Mesenchymal stem cell (in vitro differentiated cells and primary cell): ENCODE data around the gene SUGT1.
"Not testable (repeated sequence)": the region's sequence is repeated elsewhere in the genome, so short reads cannot be mapped to it uniquely, and the experiment has no call there.

Experiments
- DNase-seq: peaks from one replicate; pipeline ENCODE4 v3.0.0-alpha.2; 2013
- H2AFZ ChIP-seq: one replicate; pipeline ENCODE4 v1.6.1; 2013; ENCODE audit warnings: low read depth, mild to moderate bottlenecking, control low read depth, inconsistent platforms, low read length, moderate library complexity
- H2AK5ac ChIP-seq: 2 replicates; pipeline ENCODE4 v1.6.1; 2013; ENCODE audit warnings: low read length, moderate library complexity, mild to moderate bottlenecking, inconsistent platforms; ENCODE audit not compliant: severe bottlenecking
- H2BK120ac ChIP-seq: one replicate; pipeline ENCODE4 v1.6.1; 2013; ENCODE audit warnings: low read depth, mild to moderate bottlenecking, inconsistent platforms, low read length, moderate library complexity
- H2BK12ac ChIP-seq, 2 experiments: one replicate each; pipeline ENCODE4 v1.6.1; 2013; ENCODE audit warnings: inconsistent platforms in 2 of 2, low read length in 2 of 2, mild to moderate bottlenecking in 2 of 2, moderate library complexity in 2 of 2, control low read depth in 1 of 2
- H2BK15ac ChIP-seq: one replicate; pipeline ENCODE4 v1.6.1; 2013; ENCODE audit warnings: mild to moderate bottlenecking, low read depth, inconsistent platforms; ENCODE audit not compliant: poor library complexity, severe bottlenecking
- H2BK5ac ChIP-seq: 2 replicates; pipeline ENCODE4 v1.6.1; 2013; ENCODE audit warnings: low read depth, mild to moderate bottlenecking, low read length, control low read depth, inconsistent platforms; ENCODE audit not compliant: poor library complexity, severe bottlenecking
- H3K14ac ChIP-seq, 2 experiments: one replicate each; pipeline ENCODE4 v1.6.1; 2013; ENCODE audit warnings: inconsistent platforms in 2 of 2, low read length in 2 of 2, control low read depth in 1 of 2, mild to moderate bottlenecking in 1 of 2, moderate library complexity in 1 of 2
- H3K18ac ChIP-seq, 2 experiments: one replicate each; pipeline ENCODE4 v1.6.1; 2013; ENCODE audit warnings: inconsistent platforms in 2 of 2, low read length in 2 of 2, control low read depth in 1 of 2, low read depth in 1 of 2, mild to moderate bottlenecking in 1 of 2
- H3K23ac ChIP-seq, 2 experiments: one replicate each; pipeline ENCODE4 v1.6.1; 2013; ENCODE audit warnings: inconsistent platforms in 2 of 2, low read length in 2 of 2, mild to moderate bottlenecking in 2 of 2, moderate library complexity in 2 of 2, control low read depth in 1 of 2
- H3K27ac ChIP-seq: 2 replicates; pipeline ENCODE4 v1.5.1; 2013; ENCODE audit warnings: mild to moderate bottlenecking, moderate library complexity, low read length, control low read depth, inconsistent platforms; ENCODE audit not compliant: poor library complexity, severe bottlenecking
- H3K27me3 ChIP-seq, 2 experiments: 2 replicates each; pipeline versions ENCODE4 v1.6.1 to v1.7.0; 2013; ENCODE audit warnings: low read length in 2 of 2, mild to moderate bottlenecking in 2 of 2, moderate library complexity in 2 of 2, control low read depth in 1 of 2, inconsistent platforms in 1 of 2; ENCODE audit not compliant: control insufficient read depth in 1 of 2, insufficient read depth in 1 of 2
- H3K36me3 ChIP-seq, 2 experiments: 2 replicates each; pipeline versions ENCODE4 v1.6.1 to v1.7.0; 2013; ENCODE audit warnings: low read length in 2 of 2, control low read depth in 1 of 2, inconsistent platforms in 1 of 2, low read depth in 1 of 2, mild to moderate bottlenecking in 1 of 2; ENCODE audit not compliant: insufficient read depth in 2 of 2, control insufficient read depth in 1 of 2
- H3K4ac ChIP-seq, 2 experiments: one replicate each; pipeline ENCODE4 v1.6.1; 2013; ENCODE audit warnings: inconsistent platforms in 2 of 2, low read length in 2 of 2, mild to moderate bottlenecking in 2 of 2, moderate library complexity in 2 of 2, control low read depth in 1 of 2, low read depth in 1 of 2
- H3K4me1 ChIP-seq: 2 replicates; pipeline ENCODE4 v1.6.1; 2013; ENCODE audit warnings: low read depth, low read length, control low read depth; ENCODE audit not compliant: control insufficient read depth, insufficient read depth
- H3K4me2 ChIP-seq: 2 replicates; pipeline ENCODE4 v1.6.1; 2013; ENCODE audit warnings: low read length, mild to moderate bottlenecking, inconsistent platforms; ENCODE audit not compliant: poor library complexity, severe bottlenecking
- H3K4me3 ChIP-seq, 2 experiments: 2 replicates each; pipeline versions ENCODE4 v1.5.1 to v1.7.0; 2013; ENCODE audit warnings: low read length in 2 of 2, mild to moderate bottlenecking in 2 of 2, control low read depth in 1 of 2, low read depth in 1 of 2; ENCODE audit not compliant: insufficient read depth in 1 of 2
- H3K79me1 ChIP-seq: replicated peaks from 2 replicates; pipeline ENCODE4 v1.6.1; 2013; ENCODE audit warnings: mild to moderate bottlenecking, control low read depth, low read length, inconsistent platforms; ENCODE audit not compliant: poor library complexity, severe bottlenecking
- H3K9ac ChIP-seq: 2 replicates; pipeline ENCODE4 v1.7.0; 2013; ENCODE audit warnings: mild to moderate bottlenecking, low read length, moderate library complexity
- H3K9me3 ChIP-seq: 2 replicates; pipeline ENCODE4 v1.7.0; 2013; ENCODE audit warnings: mild to moderate bottlenecking, low read length; ENCODE audit not compliant: control insufficient read depth
- H4K8ac ChIP-seq: one replicate; pipeline ENCODE4 v1.6.1; 2013; ENCODE audit warnings: inconsistent platforms, mild to moderate bottlenecking, low read length, moderate library complexity
- H4K91ac ChIP-seq: one replicate; pipeline ENCODE4 v1.6.1; 2013; ENCODE audit warnings: mild to moderate bottlenecking, low read length, inconsistent platforms
- WGBS: methylation state at CpG from one replicate; pipeline ENCODE4 v1.1.7; 2013; ENCODE audit warnings: mixed read lengths; 5-methylcytosine and 5-hydroxymethylcytosine counted together

The SUGT1 gene

GRCh38 chr13:52707375-52707774 is 54.7 kb downstream of the SUGT1 start:
- no peak overlapping the region for H3K14ac ChIP-seq
- H3K18ac ChIP-seq: no peak overlapping the region
- H3K27ac ChIP-seq: no peak overlapping the region
- H3K79me1 ChIP-seq: no peaks in the 10 kb centered on the region
- no peak overlapping the region for H2BK15ac ChIP-seq
- H2BK5ac ChIP-seq: no peak overlapping the region
- no peak overlapping the region for H3K4me2 ChIP-seq
- H3K27me3 ChIP-seq: no peaks in the 10 kb centered on the region
- no peak overlapping the region for H3K23ac ChIP-seq
- H2AFZ ChIP-seq: no peak overlapping the region
- no peaks in the 10 kb centered on the region for H3K9me3 ChIP-seq
- no peak overlapping the region for H2BK120ac ChIP-seq
- H3K4me3 ChIP-seq: no peak overlapping the region
- no peak overlapping the region for H4K8ac ChIP-seq
- no peak overlapping the region for H2BK12ac ChIP-seq
- no peak overlapping the region for H2AK5ac ChIP-seq
- H4K91ac ChIP-seq: no peak overlapping the region
- H3K36me3 ChIP-seq: peaks cover 0 to 3% of the 10 kb centered on the region in 2 experiments
- WGBS: 100% methylated on average over 1 of the region's 1 CpG
- no peak overlapping the region for H3K9ac ChIP-seq
- no peak for DNase-seq
- no peaks in the 10 kb centered on the region for H3K4me1 ChIP-seq
- no peak overlapping the region for H3K4ac ChIP-seq

- WGBS: 89% methylated on average over 10 of the region's 12 CpGs
Observed at GRCh38 chr13:52708266-52708665, 55.6 kb downstream of the SUGT1 start.

GRCh38 chr13:52711286-52711685 is 58.6 kb downstream of the SUGT1 start:
- H3K4me3 ChIP-seq: no peak overlapping the region
- no peak overlapping the region for H2BK12ac ChIP-seq
- no peak overlapping the region for H2AFZ ChIP-seq
- H3K27ac ChIP-seq: no peak overlapping the region
- no peak overlapping the region for H3K4me2 ChIP-seq
- no peak overlapping the region for H3K14ac ChIP-seq
- no peaks in the 10 kb centered on the region for H3K79me1 ChIP-seq
- no peak for DNase-seq
- H3K9ac ChIP-seq: no peak overlapping the region
- no peaks in the 10 kb centered on the region for H3K9me3 ChIP-seq
- H3K36me3 ChIP-seq: no peaks in the 10 kb centered on the region
- H2BK120ac ChIP-seq: no peak overlapping the region
- WGBS: 82% methylated on average over 2 of the region's 3 CpGs
- H2BK5ac ChIP-seq: no peak overlapping the region
- H3K23ac ChIP-seq: peak overlapping the region in 1 of 2 experiments; percentile 9
- H2BK15ac ChIP-seq: no peak overlapping the region
- H3K18ac ChIP-seq: no peak overlapping the region
- no peaks in the 10 kb centered on the region for H3K4me1 ChIP-seq
- H4K91ac ChIP-seq: no peak overlapping the region
- no peaks in the 10 kb centered on the region for H3K27me3 ChIP-seq
- H4K8ac ChIP-seq: no peak overlapping the region
- H3K4ac ChIP-seq: no peak overlapping the region
- H2AK5ac ChIP-seq: no peak overlapping the region

More at GRCh38 chr13:52708266-52708665, 55.6 kb downstream of the SUGT1 start:
- not testable (repeated sequence) for DNase-seq, H3K79me1 ChIP-seq, H3K23ac ChIP-seq, H2BK120ac ChIP-seq, H3K4ac ChIP-seq, H2AK5ac ChIP-seq, H3K9ac ChIP-seq, H4K8ac ChIP-seq, H3K14ac ChIP-seq, H2BK5ac ChIP-seq, H3K9me3 ChIP-seq, H3K4me2 ChIP-seq, H4K91ac ChIP-seq, H3K4me3 ChIP-seq, H3K4me1 ChIP-seq, H3K36me3 ChIP-seq, H3K18ac ChIP-seq, H2BK12ac ChIP-seq, H3K27me3 ChIP-seq, H3K27ac ChIP-seq, H2AFZ ChIP-seq, H2BK15ac ChIP-seq

- 94% methylated on average over 3 of the region's 3 CpGs for WGBS
- H3K79me1 ChIP-seq: no peaks in the 10 kb centered on the region
- H3K4ac ChIP-seq: no peak overlapping the region
- H3K27me3 ChIP-seq: no peaks in the 10 kb centered on the region
- no peaks in the 10 kb centered on the region for H3K9me3 ChIP-seq
- H2BK5ac ChIP-seq: no peak overlapping the region
- DNase-seq: no peak
- no peaks in the 10 kb centered on the region for H3K4me1 ChIP-seq
- no peak overlapping the region for H4K8ac ChIP-seq
- H3K4me3 ChIP-seq: no peak overlapping the region
- no peak overlapping the region for H3K4me2 ChIP-seq
- H4K91ac ChIP-seq: no peak overlapping the region
- H2AFZ ChIP-seq: no peak overlapping the region
- no peak overlapping the region for H3K18ac ChIP-seq
- H3K36me3 ChIP-seq: no peaks in the 10 kb centered on the region
- no peak overlapping the region for H2BK12ac ChIP-seq
- H3K23ac ChIP-seq: no peak overlapping the region
- H3K14ac ChIP-seq: no peak overlapping the region
- H3K9ac ChIP-seq: no peak overlapping the region
- no peak overlapping the region for H2AK5ac ChIP-seq
- H3K27ac ChIP-seq: no peak overlapping the region
- no peak overlapping the region for H2BK15ac ChIP-seq
- no peak overlapping the region for H2BK120ac ChIP-seq
Observed at GRCh38 chr13:52712385-52712784, 59.7 kb downstream of the SUGT1 start.
